Adipose tissue (tissue), 3 donors: Measurements from ENCODE around the gene CNTNAP2. TPM values are rescaled to one million over a fixed set of nuclear protein-coding genes. Genes with fewer than 3 reads are reported as not detected.

ENCODE experiments used
- H3K27ac ChIP-seq: one replicate; pipeline ENCODE4 v1.5.1; 2013; ENCODE audit warnings: low read depth, low read length
- WGBS, 3 donors: extraction: QIAGEN DNeasy Blood & Tissue Kit; methylation state at CpG; one replicate each; pipeline ENCODE4 v1.1.7; 2013; 5-methylcytosine and 5-hydroxymethylcytosine counted together
- polyA plus RNA-seq, 3 donors: library from polyadenylated mRNA; stranded (reverse); fragments of 200-250 nt; gene quantifications; one replicate each; pipeline ENCODE4 v1.2.3, GENCODE V29; 2013
- donor health status: healthy with polysubstance abuse.
- donor health status: Bipolar disorder and iron deficiency.
- donor health status: healthy.

Gene CNTNAP2
- polyA plus RNA-seq, 3 donors = under 0.01 to 0.03 (median 0.01) TPM

DNA sequence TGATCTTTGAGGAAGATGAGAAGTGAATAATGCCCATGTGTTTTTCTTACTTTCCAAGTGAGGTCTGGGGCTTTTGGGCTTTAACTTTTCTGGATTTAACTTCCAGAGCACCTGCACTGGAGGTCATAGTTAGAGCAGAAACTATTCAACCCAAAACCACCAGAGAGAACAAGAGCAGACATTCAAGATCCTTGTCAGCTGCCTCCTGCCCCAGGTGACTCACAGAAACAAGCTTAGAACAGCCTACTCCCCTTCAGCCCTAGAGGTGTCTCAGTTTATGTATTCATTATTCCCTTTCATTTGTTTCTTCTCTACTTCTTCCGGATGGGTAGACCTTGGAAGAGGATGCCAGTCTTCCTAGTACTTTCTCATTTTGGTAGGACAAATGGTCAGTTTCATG is 270.5 kb downstream of the CNTNAP2 start:
- WGBS, 3 donors = 90 to 94% (median 93%) methylated on average over 1 of the region's 1 CpG
- no peak overlapping the region for H3K27ac ChIP-seq

DNA sequence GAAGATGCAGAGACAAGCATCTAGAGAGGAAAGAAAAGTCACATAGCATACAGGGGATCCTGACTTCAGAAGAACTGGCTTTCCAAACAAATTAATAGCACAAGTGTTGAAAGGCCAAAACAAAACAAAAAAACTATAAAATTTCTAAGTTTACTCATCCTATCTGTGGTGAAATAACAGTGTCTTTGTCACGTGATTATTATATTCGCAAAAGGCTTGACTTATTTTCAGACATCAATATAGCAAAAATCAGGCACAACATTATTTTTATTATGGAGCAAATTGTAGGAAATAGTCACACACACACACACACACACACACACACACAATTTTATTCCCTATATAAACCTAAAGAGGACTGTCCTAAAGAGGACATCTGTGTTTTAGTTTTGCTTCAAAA is 272.3 kb downstream of the CNTNAP2 start:
- WGBS, 3 donors = 71 to 85% (median 82%) methylated on average over 2 of the region's 2 CpGs
- H3K27ac ChIP-seq = no peak overlapping the region

DNA sequence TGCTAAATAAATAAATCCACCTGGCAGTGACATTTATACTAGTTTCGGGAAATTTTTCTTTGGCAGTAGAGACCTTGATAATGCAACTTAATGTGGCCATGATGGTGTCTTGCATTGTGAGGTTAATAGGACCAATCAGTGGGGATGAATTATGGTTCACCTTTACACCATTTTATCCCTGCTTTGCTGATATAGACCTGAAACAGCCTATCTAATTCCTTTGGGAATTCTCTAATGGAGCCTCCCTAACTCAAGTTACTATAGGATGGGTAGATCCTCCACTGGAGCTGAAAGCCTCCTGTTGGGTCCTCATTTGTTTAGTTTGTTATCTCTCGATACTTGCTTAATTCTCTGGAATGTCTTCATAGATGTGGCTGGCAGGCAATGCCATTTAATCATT is 276.7 kb downstream of the CNTNAP2 start:
- H3K27ac ChIP-seq = no peak overlapping the region
- WGBS, 3 donors = 77 to 80% (median 78%) methylated on average over 2 of the region's 2 CpGs

DNA sequence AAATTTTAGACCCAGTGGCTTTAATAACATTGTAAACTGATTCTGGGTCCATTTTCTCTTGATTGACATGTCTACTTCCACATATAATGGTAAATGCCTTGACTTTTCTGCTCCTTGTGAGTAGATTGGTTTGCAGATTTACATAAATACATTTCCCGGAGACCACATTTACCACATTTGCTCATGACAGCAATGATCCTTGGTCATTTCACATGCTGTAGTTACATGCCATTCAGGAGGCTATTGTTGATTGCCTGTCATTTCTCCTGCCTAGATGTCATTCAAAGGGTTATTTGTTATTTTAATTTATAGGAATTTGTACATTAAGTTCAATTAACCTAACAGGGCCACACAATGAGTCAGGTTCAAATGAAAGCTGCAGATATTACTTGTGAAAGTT is 280.5 kb downstream of the CNTNAP2 start:
- WGBS, 3 donors = 0 to 92% (median 0%) methylated on average over 1 of the region's 1 CpG
- H3K27ac ChIP-seq = no peak overlapping the region

DNA sequence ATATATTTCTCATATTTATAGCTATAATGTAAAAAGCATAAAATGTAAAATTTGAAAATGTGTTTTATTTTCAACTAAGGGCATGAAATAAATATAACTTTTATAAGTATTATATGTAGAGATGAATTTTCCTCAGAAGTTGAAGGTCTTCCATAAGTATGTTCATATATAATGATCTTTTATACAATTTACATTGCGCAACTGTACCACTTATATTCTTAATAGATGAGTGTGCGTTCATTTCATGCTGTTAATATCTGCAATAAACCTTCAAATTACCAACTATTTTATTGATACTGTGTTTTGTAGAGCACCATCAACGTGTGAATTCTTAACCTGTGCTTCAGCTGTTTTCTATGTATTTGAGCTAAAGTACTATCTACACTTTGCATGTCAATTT is 285.3 kb downstream of the CNTNAP2 start:
- H3K27ac ChIP-seq = no peak overlapping the region
- 63 to 88% (median 88%) methylated on average over 3 of the region's 3 CpGs for WGBS, 3 donors

DNA sequence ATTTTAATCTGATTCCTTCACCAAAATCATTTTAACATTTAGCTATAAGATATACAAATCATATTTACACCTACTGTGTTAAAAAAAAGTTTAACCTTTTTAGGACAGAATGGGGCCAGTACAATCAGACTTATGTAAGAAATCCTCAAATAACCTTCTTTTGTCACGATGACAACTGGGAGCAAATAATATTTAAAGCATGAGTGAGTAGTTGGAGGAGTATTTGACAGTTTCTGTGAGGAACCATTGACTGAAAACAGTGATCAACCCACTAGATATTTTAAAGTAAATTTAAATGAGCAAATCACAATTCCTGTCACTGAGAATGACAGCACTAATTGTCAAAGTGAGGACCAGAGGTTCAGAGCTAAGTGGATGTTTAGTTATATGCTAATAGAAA is 289.1 kb downstream of the CNTNAP2 start:
- H3K27ac ChIP-seq = no peak overlapping the region
- WGBS, 3 donors = 71 to 77% (median 71%) methylated on average over 1 of the region's 1 CpG

DNA sequence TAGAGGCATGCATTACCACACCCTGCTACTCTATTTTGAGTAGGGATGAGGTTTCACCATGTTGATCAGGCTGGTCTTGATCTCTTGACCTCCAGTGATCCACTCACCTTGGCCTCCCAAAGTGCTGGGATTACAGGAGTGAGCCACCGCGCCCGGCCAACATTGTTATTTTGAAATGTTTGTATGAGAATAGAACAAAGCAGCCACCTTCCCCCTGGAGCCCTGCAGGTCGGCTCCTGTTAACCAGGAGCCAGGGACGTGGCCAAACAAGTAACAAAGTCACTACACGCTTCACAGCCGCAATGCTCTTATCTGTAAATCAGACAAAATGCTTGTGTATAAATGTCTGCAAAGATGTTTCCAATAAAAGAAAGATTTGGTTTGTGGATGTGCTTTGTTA is 295.4 kb downstream of the CNTNAP2 start:
- 70 to 89% (median 78%) methylated on average over 7 of the region's 7 CpGs for WGBS, 3 donors
- no peak overlapping the region for H3K27ac ChIP-seq

DNA sequence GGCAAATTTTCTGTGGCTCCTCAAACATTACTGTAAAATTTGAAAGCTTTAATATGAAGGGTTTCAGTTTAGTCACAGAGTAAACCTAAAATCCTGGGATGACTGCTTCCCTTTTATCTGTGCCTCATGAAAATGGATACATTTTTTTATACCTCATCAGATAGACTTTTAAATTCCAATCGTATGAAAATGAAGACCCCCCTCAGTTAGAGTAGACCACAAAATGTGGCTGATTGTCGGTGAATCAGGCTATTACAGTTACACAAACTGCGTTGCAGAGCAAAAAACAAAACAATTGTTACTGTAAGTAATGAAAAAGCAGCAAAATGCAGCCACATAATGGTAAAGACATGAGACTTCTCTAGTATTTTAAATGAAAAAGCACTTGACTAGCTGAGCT is 296.2 kb downstream of the CNTNAP2 start:
- no peak overlapping the region for H3K27ac ChIP-seq
- WGBS, 3 donors = 79 to 85% (median 80%) methylated on average over 3 of the region's 3 CpGs

DNA sequence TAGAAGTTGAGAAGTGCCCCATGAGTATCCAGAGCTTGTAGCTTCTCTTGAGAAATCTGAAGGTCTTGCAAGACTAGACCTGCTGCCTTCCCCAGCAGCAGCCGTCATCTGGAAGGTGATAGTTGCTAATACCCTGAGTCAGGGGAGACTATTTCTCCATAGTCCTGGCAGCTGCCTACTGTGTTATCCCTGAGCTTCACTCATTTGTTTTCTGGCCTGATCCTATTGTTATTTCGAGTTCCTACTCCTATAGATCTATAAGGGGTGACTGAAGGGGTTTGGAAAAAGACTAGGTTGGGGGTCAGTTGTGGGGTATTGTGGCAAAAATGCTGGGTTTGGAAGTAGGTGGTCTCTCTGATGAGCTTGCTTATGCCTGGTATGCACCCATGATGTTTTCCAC is 297.8 kb downstream of the CNTNAP2 start:
- WGBS, 3 donors = 67 to 71% (median 69%) methylated on average over 2 of the region's 2 CpGs
- H3K27ac ChIP-seq = no peak overlapping the region

DNA sequence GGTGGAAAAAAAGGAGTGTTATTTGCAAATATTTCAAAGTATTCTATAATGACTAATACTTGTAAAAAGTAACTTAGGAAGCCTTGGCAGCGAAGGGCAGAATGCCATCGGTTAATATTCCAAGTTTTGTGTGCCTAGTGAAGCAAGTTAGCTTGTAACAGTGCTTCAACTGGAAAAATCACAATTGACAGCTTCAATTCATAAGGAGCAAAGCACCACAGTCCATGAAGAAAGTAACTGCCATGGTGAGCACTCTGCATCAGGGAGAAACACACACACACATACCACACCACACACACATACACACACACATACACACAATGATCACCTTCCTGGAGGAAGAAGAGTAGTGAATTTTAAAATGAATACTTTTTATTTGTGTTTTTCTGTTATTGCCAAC is 298.3 kb downstream of the CNTNAP2 start:
- 63 to 86% (median 70%) methylated on average over 2 of the region's 2 CpGs for WGBS, 3 donors
- H3K27ac ChIP-seq = no peak overlapping the region

DNA sequence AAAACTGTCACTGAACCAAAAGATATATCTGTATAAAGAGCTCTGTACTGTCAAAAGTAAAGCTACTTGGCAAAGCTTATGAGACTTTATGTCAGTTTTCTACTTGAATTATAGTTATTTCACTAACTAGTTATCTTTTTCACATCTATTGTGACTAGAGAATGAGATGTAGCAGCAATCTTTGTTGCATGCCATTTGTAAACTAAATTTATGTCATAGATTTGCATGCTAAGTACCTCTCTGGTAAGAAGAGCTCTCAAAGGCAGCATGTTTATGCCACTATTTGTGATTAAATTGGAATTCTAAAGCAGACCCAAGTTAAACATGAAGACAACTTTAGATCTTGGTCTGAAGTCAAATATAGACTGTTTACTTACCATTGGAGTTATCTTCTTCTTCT is 300.6 kb downstream of the CNTNAP2 start:
- no peak overlapping the region for H3K27ac ChIP-seq

DNA sequence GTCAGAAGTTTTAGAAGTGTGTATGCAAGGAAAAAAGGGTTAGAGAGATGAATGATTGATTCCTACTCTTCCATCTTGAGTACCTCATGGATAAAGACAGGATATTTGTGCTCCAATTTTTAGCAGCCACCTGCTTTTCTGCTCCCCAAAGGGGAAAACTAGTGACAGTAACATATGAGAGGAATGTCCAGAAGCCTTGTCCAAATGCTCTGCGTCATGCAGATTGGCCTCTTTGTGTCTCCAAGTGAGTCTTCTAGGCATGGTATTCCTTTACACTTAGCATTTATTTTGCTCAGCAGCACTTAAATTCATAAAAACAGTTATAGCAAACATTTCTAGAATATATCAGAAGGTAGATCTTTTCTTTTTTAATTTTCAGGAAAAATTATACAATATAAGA is 306.8 kb downstream of the CNTNAP2 start:
- no peak overlapping the region for H3K27ac ChIP-seq
- 74 to 79% (median 77%) methylated on average over 1 of the region's 1 CpG for WGBS, 3 donors

DNA sequence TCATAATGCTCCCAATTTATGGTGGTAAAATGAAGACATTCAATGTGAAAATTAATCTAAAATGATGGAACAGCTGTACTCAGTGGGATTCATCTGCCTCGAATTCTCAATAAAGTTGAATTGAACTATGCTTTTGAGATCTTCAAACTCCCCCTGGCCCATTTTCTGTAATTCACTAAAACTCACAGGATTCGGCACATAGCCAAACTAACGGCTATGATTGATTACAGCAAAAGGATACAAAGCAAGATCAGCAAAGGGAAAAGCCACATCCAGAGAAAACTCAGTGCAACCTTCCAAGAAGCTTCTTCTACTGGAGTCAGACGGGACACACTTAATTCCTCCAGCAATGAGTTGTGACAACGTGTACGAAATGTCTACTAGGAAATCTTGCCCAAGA is 307.5 kb downstream of the CNTNAP2 start:
- 61 to 75% (median 63%) methylated on average over 6 of the region's 6 CpGs for WGBS, 3 donors
- no peak overlapping the region for H3K27ac ChIP-seq

DNA sequence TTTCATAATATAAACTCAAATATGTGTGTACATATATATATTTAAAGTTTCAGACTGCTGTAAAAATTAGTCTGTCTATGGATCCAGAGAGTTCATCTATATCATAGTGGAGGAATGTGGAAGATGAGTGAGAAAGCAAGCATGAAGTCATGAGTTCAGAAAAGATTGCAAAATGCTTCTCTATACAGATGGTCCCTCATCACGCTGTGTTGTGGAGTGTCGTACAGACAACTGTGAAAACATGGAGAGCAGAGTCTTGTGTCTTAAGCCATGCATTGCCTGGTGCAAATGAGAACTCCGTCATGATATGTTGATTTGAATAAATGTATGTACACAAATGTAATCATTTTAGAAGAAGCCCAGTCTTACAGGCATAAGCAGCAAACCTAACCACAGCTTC is 316.9 kb downstream of the CNTNAP2 start:
- H3K27ac ChIP-seq = no peak overlapping the region
- 86 to 92% (median 88%) methylated on average over 3 of the region's 3 CpGs for WGBS, 3 donors

DNA sequence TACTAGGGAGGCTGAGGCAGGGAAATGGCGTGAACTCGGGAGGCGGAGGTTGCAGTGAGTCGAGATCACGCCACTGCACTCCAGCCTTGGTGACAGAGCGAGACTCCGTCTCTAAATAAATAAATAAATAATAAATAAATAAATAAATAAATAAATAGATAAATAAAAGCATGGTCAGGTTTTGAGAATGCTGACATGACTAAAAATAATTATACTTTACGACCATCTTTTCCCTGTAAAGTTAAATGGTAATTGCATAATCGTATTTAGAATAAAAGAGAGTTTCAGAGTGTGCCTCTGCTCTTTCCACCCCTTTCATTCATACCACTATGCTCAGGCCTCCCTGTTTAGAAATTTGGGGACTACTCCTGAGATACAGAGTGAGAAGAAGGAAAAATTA is 326.5 kb downstream of the CNTNAP2 start:
- H3K27ac ChIP-seq = no peak overlapping the region
- WGBS, 3 donors = 92 to 96% (median 94%) methylated on average over 9 of the region's 9 CpGs

DNA sequence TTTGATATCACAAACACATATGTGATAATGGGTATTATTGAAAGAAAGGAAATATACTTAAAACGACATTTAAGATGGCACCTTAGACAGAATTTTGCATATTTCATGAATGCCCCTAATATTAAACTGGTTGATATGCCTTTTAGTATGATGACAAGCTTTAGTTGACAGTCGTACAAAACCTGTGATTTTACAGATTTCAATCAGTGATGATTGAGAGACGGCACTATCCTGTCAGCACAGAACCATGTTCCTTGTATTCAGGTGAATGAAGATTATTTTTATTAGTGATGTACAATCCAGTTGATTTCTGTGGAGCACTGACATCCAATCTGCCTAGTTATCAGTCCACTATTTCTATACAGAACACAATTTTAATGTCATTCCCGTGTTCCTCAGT is 333.0 kb downstream of the CNTNAP2 start:
- 76 to 90% (median 86%) methylated on average over 4 of the region's 4 CpGs for WGBS, 3 donors
- no peak overlapping the region for H3K27ac ChIP-seq

DNA sequence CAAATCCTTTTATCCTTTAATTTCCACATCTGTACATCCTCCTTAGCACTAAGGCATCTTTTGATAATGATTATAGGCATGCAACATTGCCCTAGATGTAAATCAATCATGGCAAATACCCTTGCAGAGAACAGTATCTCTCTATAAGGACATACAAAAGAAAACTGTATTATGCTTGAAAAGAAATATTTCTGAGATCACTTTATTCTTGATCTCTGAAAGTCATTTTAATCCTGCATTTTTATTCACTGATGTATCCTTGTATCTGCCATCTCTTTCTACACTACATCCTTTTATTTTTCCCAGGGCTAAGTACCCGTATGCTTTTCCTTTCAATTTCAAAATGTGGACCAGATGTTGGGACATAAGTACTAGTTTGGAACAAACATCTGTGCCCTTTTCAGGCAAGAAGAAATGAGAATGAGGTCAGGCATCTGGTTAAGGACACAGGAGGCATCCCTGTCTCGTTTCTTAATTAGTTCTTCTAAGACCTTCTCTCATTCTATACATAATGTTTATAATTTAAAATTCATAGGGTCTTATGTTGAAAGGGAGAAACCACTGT is 338.6 kb downstream of the CNTNAP2 start:
- 54 to 64% (median 58%) methylated on average over 2 of the region's 2 CpGs for WGBS, 3 donors
- no peak overlapping the region for H3K27ac ChIP-seq

DNA sequence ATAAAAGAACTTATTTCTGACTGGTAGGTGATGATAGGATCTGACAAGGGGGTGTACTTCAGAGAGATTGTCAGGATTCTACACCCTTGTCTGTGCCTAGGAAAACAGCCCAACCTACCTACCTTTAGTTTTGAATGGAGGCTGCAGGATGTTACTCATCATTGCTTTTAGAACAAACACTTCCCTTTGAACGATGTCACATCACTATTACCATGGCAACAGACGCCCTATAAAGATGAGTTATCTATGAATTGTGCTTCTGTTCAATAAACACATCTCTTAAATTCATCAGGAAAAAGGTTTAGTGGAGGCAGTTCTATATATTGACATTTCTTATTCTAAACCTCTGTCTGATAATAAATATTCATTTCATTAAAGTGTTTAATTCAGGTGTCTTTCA is 362.4 kb downstream of the CNTNAP2 start:
- H3K27ac ChIP-seq = no peak overlapping the region
- 48 to 59% (median 53%) methylated on average over 2 of the region's 2 CpGs for WGBS, 3 donors

DNA sequence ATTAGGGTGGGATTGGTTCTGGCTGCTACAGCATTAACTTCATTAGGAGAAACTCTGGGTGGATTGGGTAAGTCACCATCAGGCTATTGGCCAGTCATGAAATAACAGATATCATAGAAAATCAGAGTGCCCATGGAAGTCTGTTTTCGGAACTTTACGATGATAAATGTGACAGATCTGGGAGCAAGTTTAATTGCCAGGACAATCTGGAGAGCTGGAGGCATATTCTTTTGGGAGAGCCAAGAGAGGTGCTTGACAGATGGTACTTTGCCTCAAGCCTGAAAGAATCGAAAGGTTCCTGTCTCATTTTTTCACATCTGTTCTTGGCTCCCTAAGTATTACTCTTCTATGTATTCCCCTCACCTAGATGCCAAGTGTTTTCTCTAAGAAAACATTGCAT is 369.9 kb downstream of the CNTNAP2 start:
- no peak overlapping the region for H3K27ac ChIP-seq
- 72 to 84% (median 76%) methylated on average over 3 of the region's 3 CpGs for WGBS, 3 donors

DNA sequence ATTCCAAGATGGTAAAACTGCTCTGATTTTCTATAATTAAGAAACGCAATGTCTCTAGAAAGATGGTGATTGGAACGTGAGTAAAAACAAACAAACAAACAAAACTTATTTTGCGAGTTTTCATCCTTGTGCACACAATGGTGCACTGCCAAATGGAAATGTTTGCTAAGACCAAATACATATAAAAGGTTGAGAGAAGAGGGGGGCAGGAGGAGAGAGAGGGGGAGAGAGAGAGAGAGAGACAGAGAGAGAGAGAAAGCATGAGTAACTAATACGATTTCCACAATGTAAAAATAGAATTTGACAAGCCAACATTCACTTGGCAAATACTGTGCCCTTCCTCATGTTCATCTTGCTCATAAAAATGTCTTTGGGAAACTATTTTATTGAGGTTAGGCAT is 375.4 kb downstream of the CNTNAP2 start:
- no peak overlapping the region for H3K27ac ChIP-seq
- 42 to 78% (median 75%) methylated on average over 4 of the region's 4 CpGs for WGBS, 3 donors

DNA sequence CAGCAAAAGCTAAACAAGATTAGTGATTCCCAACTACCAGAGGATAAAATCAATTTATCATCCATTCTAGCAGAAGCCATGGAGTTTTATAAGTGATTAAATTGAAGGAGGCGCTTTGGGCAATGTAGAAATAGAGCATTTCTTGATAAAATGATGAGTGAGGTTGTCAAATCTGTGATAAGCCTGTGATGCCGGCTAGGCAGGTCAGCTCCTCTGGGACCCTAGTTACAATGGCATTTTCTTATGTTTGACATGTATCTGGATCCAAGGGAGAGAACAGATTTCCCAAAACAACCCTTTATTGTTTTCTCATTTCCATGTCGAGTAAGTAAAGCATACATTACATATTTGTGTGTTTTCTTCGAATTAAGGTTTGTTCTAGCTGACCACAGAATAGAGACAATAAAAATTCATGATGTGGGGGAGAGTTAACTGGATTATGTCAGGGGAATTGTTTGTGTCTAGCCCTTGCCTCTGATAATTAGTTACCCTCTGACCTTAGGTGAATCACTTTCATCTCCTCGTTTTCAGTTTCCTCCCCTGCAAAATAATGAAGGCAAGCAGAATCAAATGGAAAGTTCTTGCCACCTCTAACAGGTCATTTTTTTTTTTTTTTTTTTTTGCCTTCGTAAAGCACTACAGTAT is 378.5 kb downstream of the CNTNAP2 start:
- no peak overlapping the region for H3K27ac ChIP-seq
- 52 to 72% (median 67%) methylated on average over 6 of the region's 6 CpGs for WGBS, 3 donors
